K562 (cell line): ENCODE data around the gene TEX264. TPM values are rescaled to one million over a fixed set of nuclear protein-coding genes. Genes with fewer than 3 reads are reported as not detected.

Experiments used
- ARID1B ChIP-seq: fragments of 450-650 bp; IDR thresholded peaks from 2 replicates; pipeline ENCODE4 v1.6.1; 2016; ENCODE audit warnings: antibody characterized with exemption, mild to moderate bottlenecking, inconsistent platforms
- ELF2 ChIP-seq: fragments of 250-450 bp; sonication (Bioruptor Pico); IDR thresholded peaks from 2 replicates; pipeline ENCODE4 v1.5.0; 2021; ENCODE audit warnings: mild to moderate bottlenecking
- ILF3 ChIP-seq: fragments of 450-650 bp; IDR thresholded peaks from 2 replicates; pipeline ENCODE4 v1.6.1; 2018; ENCODE audit warnings: antibody characterized with exemption, mild to moderate bottlenecking, moderate library complexity, borderline replicate concordance
- MAFG ChIP-seq: fragments of 450-650 bp; conservative IDR thresholded peaks from 2 replicates; pipeline ENCODE4 v1.6.1; 2016; ENCODE audit warnings: missing genetic modification characterization, missing compliant biosample characterization
- NCOA6 ChIP-seq: fragments of 450-650 bp; IDR thresholded peaks from 2 replicates; pipeline ENCODE4 v1.6.1; 2017; ENCODE audit warnings: mild to moderate bottlenecking
- PHB ChIP-seq: fragments of 250-450 bp; sonication (Bioruptor Pico); IDR thresholded peaks from 2 replicates; pipeline ENCODE4 v1.5.0; 2021
- RBBP5 ChIP-seq: fragments of 200-600 bp; sonication (generic); IDR thresholded peaks from 2 replicates; pipeline ENCODE4 v1.6.1; 2012; ENCODE audit warnings: borderline replicate concordance, mild to moderate bottlenecking, low read length, control low read depth, inconsistent platforms; ENCODE audit not compliant: insufficient read depth, poor library complexity, severe bottlenecking
- ZNF140 ChIP-seq: fragments of 250-450 bp; sonication (Bioruptor Pico); IDR thresholded peaks from 2 replicates; pipeline ENCODE4 v1.8.0; 2021; ENCODE audit warnings: moderate library complexity, mild to moderate bottlenecking, inconsistent platforms
- ZNF184 ChIP-seq: sonication (generic); formaldehyde crosslinking; IDR thresholded peaks from 2 replicates; pipeline ENCODE4 v1.5.0; 2020; ENCODE audit warnings: missing genetic modification reagents
- ZNF263 ChIP-seq: sonication (generic); formaldehyde crosslinking; IDR thresholded peaks from 2 replicates; pipeline ENCODE4 v1.8.0; 2022; ENCODE audit warnings: mild to moderate bottlenecking, missing genetic modification reagents, borderline replicate concordance
- ZZZ3 ChIP-seq: fragments of 450-650 bp; IDR thresholded peaks from 2 replicates; pipeline ENCODE4 v1.6.1; 2016; ENCODE audit warnings: antibody characterized with exemption, mild to moderate bottlenecking, moderate library complexity
- polyA plus RNA-seq, 8 experiments: library from polyadenylated mRNA; depleted of rRNA in 4 of 8; stranded (reverse) in 5 of 8; unstranded in 3 of 8; fragments of >200 nt; fragmentation: Nextera tagmentation in 2 of 8; fragmentation: Illumina TruSeq in 1 of 8; extraction: Ambion mirVana in 2 of 8; extraction: Trizol in 1 of 8; gene quantifications; 2 replicates each; pipeline versions ENCODE4 v1.2.1 to v1.2.3, GENCODE V29; 2011 to 2014; ENCODE audit warnings: inconsistent platforms in 1 of 8, missing spikeins in 1 of 8
- total RNA-seq, 7 experiments: library from RNA; depleted of rRNA in 6 of 7; stranded (reverse); fragments of >200 nt in 6 of 7; fragmentation: Illumina TruSeq in 2 of 7; extraction: Trizol in 2 of 7; gene quantifications; 2 replicates each; pipeline versions ENCODE4 v1.2.1 to v1.2.3, GENCODE V29; 2011 to 2021; ENCODE audit warnings: low replicate concordance in 1 of 7
- TF ChIP-seq, protein P1 (sequence below): fragments of 250-450 bp; sonication (Bioruptor Pico); IDR thresholded peaks from 2 replicates; pipeline ENCODE4 v1.6.1; 2021; ENCODE audit warnings: mild to moderate bottlenecking
- TF ChIP-seq, protein P2 (sequence below): fragments of 200-400 bp; formaldehyde crosslinking; IDR thresholded peaks from 2 replicates; pipeline ENCODE4 v1.6.1; 2017; ENCODE audit warnings: mild to moderate bottlenecking, low read depth, low read length, moderate library complexity
- TF ChIP-seq, protein P3 (sequence below): sonication (generic); formaldehyde crosslinking; IDR thresholded peaks from 2 replicates; pipeline ENCODE4 v1.8.0; 2022; ENCODE audit warnings: mild to moderate bottlenecking, missing genetic modification reagents
- TF ChIP-seq, protein P4 (sequence below): IDR thresholded peaks from 2 replicates; pipeline ENCODE4 v1.6.1; 2014; ENCODE audit warnings: antibody characterized with exemption
- TF ChIP-seq, protein P5 (sequence below), 2 experiments: IDR thresholded peaks; 2 replicates each; pipeline ENCODE4 v1.6.1; 2011; ENCODE audit warnings: borderline replicate concordance in 1 of 2, control low read depth in 1 of 2, low read depth in 1 of 2, low read length in 1 of 2, mild to moderate bottlenecking in 1 of 2, mixed read lengths in 1 of 2, moderate library complexity in 1 of 2; ENCODE audit not compliant: insufficient read depth in 1 of 2, insufficient read length in 1 of 2, poor library complexity in 1 of 2, severe bottlenecking in 1 of 2; ENCODE audit errors: extremely low read depth in 1 of 2

The TEX264 gene
- total and polyA plus RNA-seq, 9 of the 15 experiments (the other 6 are each of a cell fraction or from before 2014, with no cell fraction given): 4.1 to 47.0 (median 31.0) TPM

DNA sequence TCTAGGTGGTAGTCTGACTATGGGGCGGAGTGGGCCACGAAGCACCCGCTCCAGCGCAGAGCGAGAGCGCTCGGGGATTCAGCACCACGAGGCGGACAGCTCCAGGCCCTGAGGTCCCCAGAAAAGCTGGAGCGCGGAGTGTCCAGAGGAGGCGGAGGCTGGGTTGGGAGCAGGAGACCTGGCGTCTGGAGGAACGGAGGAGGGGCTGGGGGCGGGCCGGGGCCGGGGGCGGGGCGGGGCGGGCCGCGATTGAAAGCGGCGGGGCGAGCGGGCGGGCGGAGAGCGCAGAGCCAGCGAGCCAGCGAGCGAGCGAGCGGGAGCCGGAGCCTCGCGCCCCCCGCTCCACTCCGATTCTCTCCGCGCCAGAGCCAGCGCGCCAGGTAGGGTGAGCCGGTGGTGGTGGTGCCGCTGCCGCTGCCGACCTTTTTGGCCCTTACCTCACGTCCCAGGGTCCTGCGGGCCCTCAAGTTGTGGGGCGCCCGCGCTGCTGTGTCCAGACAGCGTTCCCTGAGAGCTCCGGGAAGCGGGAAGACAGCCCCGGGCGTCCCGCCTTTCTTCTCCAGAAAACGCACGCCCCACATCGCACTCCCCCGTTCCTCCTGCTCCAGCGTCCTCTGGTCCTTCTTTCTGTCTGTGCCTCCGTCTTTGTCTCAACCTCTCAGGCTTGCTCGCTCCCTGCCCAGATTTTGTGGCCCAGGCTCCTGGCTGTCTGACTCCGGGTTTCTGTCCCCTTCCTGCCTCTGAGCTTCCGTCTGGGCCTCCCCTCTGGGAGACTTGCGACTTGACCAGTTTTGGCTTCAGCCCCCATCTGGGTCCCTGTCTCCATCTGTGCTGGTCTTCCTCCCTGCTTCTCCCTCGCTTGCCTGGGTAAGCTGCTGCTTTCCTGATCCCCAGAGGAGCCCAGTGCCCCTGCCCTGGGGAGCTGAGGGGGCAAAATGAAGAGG lies 36.0 kb downstream of the TEX264 start, which contains the start of gene GRM2 (continued):
- TF ChIP-seq ZNF140 (no peak), ILF3 (no peak), ARID1B (no peak), ZNF263 (CRISPR knock-in tag) (0 out of 2 replicates have a peak, but pooled peaks have one; percentile 38), ZNF184 (CRISPR knock-in tag) (no peak), MAFG (tag) (no peak), NCOA6 (no peak), ZZZ3 (no peak), PHB (no peak), ELF2 (no peak), RBBP5 (no peak)
- TF ChIP-seq, protein P1, sequence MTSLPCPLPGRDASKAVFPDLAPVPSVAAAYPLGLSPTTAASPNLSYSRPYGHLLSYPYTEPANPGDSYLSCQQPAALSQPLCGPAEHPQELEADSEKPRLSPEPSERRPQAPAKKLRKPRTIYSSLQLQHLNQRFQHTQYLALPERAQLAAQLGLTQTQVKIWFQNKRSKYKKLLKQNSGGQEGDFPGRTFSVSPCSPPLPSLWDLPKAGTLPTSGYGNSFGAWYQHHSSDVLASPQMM (CRISPR knock-in tag): no peak
- TF ChIP-seq, protein P2, sequence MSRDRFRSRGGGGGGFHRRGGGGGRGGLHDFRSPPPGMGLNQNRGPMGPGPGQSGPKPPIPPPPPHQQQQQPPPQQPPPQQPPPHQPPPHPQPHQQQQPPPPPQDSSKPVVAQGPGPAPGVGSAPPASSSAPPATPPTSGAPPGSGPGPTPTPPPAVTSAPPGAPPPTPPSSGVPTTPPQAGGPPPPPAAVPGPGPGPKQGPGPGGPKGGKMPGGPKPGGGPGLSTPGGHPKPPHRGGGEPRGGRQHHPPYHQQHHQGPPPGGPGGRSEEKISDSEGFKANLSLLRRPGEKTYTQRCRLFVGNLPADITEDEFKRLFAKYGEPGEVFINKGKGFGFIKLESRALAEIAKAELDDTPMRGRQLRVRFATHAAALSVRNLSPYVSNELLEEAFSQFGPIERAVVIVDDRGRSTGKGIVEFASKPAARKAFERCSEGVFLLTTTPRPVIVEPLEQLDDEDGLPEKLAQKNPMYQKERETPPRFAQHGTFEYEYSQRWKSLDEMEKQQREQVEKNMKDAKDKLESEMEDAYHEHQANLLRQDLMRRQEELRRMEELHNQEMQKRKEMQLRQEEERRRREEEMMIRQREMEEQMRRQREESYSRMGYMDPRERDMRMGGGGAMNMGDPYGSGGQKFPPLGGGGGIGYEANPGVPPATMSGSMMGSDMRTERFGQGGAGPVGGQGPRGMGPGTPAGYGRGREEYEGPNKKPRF: no peak
- TF ChIP-seq, protein P3, sequence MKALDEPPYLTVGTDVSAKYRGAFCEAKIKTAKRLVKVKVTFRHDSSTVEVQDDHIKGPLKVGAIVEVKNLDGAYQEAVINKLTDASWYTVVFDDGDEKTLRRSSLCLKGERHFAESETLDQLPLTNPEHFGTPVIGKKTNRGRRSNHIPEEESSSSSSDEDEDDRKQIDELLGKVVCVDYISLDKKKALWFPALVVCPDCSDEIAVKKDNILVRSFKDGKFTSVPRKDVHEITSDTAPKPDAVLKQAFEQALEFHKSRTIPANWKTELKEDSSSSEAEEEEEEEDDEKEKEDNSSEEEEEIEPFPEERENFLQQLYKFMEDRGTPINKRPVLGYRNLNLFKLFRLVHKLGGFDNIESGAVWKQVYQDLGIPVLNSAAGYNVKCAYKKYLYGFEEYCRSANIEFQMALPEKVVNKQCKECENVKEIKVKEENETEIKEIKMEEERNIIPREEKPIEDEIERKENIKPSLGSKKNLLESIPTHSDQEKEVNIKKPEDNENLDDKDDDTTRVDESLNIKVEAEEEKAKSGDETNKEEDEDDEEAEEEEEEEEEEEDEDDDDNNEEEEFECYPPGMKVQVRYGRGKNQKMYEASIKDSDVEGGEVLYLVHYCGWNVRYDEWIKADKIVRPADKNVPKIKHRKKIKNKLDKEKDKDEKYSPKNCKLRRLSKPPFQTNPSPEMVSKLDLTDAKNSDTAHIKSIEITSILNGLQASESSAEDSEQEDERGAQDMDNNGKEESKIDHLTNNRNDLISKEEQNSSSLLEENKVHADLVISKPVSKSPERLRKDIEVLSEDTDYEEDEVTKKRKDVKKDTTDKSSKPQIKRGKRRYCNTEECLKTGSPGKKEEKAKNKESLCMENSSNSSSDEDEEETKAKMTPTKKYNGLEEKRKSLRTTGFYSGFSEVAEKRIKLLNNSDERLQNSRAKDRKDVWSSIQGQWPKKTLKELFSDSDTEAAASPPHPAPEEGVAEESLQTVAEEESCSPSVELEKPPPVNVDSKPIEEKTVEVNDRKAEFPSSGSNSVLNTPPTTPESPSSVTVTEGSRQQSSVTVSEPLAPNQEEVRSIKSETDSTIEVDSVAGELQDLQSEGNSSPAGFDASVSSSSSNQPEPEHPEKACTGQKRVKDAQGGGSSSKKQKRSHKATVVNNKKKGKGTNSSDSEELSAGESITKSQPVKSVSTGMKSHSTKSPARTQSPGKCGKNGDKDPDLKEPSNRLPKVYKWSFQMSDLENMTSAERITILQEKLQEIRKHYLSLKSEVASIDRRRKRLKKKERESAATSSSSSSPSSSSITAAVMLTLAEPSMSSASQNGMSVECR (CRISPR knock-in tag): no peak
- TF ChIP-seq, protein P4, sequence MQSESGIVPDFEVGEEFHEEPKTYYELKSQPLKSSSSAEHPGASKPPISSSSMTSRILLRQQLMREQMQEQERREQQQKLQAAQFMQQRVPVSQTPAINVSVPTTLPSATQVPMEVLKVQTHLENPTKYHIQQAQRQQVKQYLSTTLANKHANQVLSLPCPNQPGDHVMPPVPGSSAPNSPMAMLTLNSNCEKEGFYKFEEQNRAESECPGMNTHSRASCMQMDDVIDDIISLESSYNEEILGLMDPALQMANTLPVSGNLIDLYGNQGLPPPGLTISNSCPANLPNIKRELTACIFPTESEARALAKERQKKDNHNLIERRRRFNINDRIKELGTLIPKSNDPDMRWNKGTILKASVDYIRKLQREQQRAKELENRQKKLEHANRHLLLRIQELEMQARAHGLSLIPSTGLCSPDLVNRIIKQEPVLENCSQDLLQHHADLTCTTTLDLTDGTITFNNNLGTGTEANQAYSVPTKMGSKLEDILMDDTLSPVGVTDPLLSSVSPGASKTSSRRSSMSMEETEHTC: no peak
- TF ChIP-seq, protein P5, sequence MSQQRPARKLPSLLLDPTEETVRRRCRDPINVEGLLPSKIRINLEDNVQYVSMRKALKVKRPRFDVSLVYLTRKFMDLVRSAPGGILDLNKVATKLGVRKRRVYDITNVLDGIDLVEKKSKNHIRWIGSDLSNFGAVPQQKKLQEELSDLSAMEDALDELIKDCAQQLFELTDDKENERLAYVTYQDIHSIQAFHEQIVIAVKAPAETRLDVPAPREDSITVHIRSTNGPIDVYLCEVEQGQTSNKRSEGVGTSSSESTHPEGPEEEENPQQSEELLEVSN (IDR thresholded peaks at IDR 0.05; ENCODE audit: borderline replicate concordance in 1 of 2, extremely low read depth in 1 of 2, insufficient read depth in 1 of 2, insufficient read length in 1 of 2, low read depth in 1 of 2, low read length in 1 of 2, poor library complexity in 1 of 2, severe bottlenecking in 1 of 2): no peak
